AG04449 (cell line): ENCODE data around the gene FLAD1.

ENCODE experiments used
- CTCF ChIA-PET: fragments of 350-600 bp; formaldehyde crosslinking; extraction: SDS; loops from one replicate; lab custom pipeline; 2021; ENCODE audit warnings: antibody characterized with exemption; lab: Yijun Ruan, JAX
- POLR2A ChIA-PET: fragments of 400-600, 350-600 bp; formaldehyde crosslinking; extraction: SDS; loops from one replicate; lab custom pipeline; 2020; ENCODE audit warnings: antibody characterized with exemption, inconsistent platforms; lab: Yijun Ruan, JAX
- DNase-seq: peaks from one replicate; pipeline ENCODE4 v3.0.0-alpha.2; 2010; ENCODE audit warnings: low read depth, low spot score
- H3K4me3 ChIP-seq: 2 replicates; pipeline ENCODE4 v1.5.1; 2011; ENCODE audit warnings: low read depth, mild to moderate bottlenecking, control low read depth, low read length
- CTCF ChIP-seq: IDR thresholded peaks from one replicate; pipeline ENCODE4 v1.5.1; 2011; ENCODE audit warnings: mild to moderate bottlenecking, moderate library complexity, low read length, control low read depth, inconsistent platforms; ENCODE audit not compliant: insufficient read depth; ENCODE audit errors: missing control alignments

The FLAD1 gene

DNA sequence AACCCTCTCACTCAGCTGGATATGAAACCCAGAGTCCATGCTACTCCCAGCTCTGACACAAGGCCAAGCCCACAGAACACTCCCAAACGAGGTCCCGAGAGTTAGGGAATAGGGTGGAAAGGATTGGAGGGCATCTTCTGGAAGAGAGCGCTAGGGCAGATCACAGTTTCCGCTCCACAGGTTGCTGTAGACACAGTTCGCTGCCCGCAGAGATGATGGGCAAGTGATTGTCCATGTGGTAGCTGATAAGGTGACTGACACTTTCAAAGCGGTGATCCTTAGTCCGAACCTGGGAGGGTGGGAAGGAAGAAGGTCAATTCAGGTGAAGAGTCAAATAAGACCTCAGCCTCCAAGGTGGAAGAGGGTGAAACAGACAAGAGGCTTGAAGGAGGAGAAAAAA, 19.5 kb upstream of the FLAD1 start:
- ChIA-PET POLR2A (interaction anchor here (1.5 to 3.9 kb wide), 2 partner anchors 8 to 9 kb away, joined by 4 to 74 read pairs; partner anchors contain the start of gene SHC1), CTCF (interaction anchor here (1.2 kb wide), 1 partner anchor 20 kb away, joined by 3 read pairs; no protein-coding TSS in a partner anchor)
- TF ChIP-seq CTCF: no peak
- no peak for DNase-seq
- H3K4me3 ChIP-seq: no peak overlapping the region

- no peak for TF ChIP-seq CTCF
- DNase-seq: no peak
- CTCF ChIA-PET: interaction anchor here (0.7 to 2.8 kb wide), 6 partner anchors 8 to 52 kb away, joined by 3 to 16 read pairs (median 4); partner anchors contain the start of gene PBXIP1
- no peak overlapping the region for H3K4me3 ChIP-seq
- POLR2A ChIA-PET: interaction anchor here (0.6 to 1.5 kb wide), 3 partner anchors 8 to 53 kb away, joined by 3 to 4 read pairs (median 3); no protein-coding TSS in a partner anchor
Observed at GRCh38 chr1:154964359-154964758, 18.8 kb upstream of the FLAD1 start.

DNA sequence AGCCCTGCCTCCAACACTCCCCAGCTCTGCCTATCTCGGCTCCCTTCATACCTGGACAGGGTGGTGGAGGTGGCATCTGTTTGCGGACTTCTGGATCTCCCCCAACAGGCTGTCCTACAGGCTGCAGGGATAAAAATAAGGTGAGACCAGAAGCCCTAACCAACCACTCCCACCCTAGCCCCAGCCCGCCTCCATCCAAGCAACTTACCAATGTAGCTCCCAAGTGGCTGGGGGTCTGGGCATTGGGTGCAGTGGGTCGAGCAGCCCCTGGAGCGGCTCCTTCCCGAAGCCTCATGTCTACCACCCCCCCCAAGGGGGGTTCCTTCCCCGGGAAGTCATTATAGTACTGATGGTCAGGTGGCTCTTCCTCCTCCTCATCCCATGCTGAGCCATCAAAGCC, 17.0 kb upstream of the FLAD1 start:
- CTCF ChIA-PET: interaction anchor here (0.7 to 2.9 kb wide), 10 partner anchors 10 to 207 kb away, joined by 3 to 16 read pairs (median 4); partner anchors contain the start of genes EFNA4, KRTCAP2 and PBXIP1
- POLR2A ChIA-PET: no interaction called here

DNA sequence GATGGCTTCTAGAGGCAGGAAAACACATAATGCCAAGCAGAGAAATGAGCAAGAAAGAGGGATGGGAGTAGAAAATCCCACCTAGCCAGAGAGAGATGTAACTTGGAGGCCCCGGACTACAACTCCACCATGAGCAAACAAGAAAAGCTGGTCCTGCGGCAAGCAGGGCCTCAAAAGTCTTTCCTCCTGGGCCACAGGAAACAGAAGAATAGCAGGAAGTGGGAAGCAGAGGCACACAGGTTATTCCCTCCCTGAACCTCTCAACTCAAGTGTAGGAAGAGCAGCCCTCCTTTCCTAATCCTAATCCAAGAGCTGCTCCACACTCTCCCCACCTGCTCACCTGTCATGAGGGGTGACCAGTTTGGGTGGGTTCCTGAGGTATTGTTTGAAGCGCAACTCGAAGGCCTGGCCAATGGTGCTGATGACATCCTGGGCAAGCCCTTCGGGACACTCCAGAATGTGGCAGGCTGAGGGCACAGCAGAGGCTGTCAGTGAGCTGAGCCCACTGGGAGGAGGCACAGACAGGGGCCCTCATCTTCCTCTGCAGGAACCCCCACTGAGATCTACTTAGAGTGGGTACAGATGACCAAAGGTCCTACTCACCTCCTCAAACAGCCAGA, 15.7 kb upstream of the FLAD1 start:
- no peak for TF ChIP-seq CTCF
- DNase-seq: no peak
- CTCF ChIA-PET: interaction anchor here (0.7 to 2.9 kb wide), 4 partner anchors 23 to 118 kb away, joined by 3 to 14 read pairs (median 3); partner anchors contain the start of gene ADAM15
- POLR2A ChIA-PET: interaction anchor here (0.6 kb wide), 1 partner anchor 76 kb away, joined by 3 read pairs; no protein-coding TSS in a partner anchor
- H3K4me3 ChIP-seq: peak overlapping the region; percentile 82

More for the DNA sequence above, 17.0 kb upstream of the FLAD1 start:
- H3K4me3 ChIP-seq: no peak overlapping the region
- no peak for TF ChIP-seq CTCF
- DNase-seq: no peak

- peak overlapping the region; percentile 82 for H3K4me3 ChIP-seq
- CTCF ChIA-PET: interaction anchor here (1.7 to 13.1 kb wide), 2 partner anchors 13 to 28 kb away, joined by 7 to 176 read pairs; partner anchors contain the start of genes LENEP and PBXIP1
- no peak for DNase-seq
- no peak for TF ChIP-seq CTCF
- POLR2A ChIA-PET: interaction anchor here (0.6 kb wide), 1 partner anchor 14 kb away, joined by 3 read pairs; the partner anchor contains the start of gene FLAD1
Observed at GRCh38 chr1:154968731-154969130, 14.4 kb upstream of the FLAD1 start.

GRCh38 chr1:154969246-154969645, 13.9 kb upstream of the FLAD1 start:
- TF ChIP-seq CTCF: no peak
- H3K4me3 ChIP-seq: peak overlapping the region; percentile 82
- POLR2A ChIA-PET: interaction anchor here (1.6 to 2.5 kb wide), 3 partner anchors 13 to 33 kb away, joined by 7 to 22 read pairs (median 11); partner anchors contain the start of genes LENEP, PBXIP1 and ZBTB7B
- DNase-seq: no peak
- CTCF ChIA-PET: interaction anchor here (1.1 to 13.1 kb wide), 6 partner anchors 8 to 116 kb away, joined by 3 to 176 read pairs (median 13); partner anchors contain the start of genes LENEP, PBXIP1 and PYGO2
